ENCODE results near the gene IQCH. TPM values are rescaled to one million over a fixed set of nuclear protein-coding genes. Genes with fewer than 3 reads are reported as not detected.

Gene IQCH
- total RNA-seq, 2 experiments from 2014 or later: 1.3 to 1.4 TPM

DNA sequence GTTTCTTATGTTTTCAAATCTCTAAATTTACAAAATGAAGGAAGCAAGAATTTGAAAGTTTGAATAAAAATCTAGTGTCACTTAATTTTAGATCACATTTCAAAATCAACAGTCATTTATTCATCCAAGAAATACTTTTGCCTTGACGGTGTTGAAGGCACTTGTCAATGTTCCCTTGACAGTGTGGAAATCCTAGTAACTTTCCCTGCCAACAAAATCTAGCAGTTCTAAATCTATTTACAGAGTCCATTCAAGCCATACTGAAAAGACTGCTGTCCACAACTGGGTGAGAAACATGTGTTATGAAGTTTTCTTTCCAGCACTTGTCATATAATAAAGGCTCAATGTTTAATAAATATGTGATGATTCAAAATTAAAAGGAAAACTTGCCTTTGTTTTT, 279.3 kb downstream of the IQCH start:
- Mint-ChIP-seq H3K27ac (no peak overlapping the region), H3K4me1 (peaks cover 9% of the 10 kb centered on the region), H3K27me3 (no peaks in the 10 kb centered on the region), H3K4me3 (no peak overlapping the region), H3K36me3 (peaks cover 4% of the 10 kb centered on the region), H3K9me3 (no peaks in the 10 kb centered on the region)
- DNase-seq: no peak

DNA sequence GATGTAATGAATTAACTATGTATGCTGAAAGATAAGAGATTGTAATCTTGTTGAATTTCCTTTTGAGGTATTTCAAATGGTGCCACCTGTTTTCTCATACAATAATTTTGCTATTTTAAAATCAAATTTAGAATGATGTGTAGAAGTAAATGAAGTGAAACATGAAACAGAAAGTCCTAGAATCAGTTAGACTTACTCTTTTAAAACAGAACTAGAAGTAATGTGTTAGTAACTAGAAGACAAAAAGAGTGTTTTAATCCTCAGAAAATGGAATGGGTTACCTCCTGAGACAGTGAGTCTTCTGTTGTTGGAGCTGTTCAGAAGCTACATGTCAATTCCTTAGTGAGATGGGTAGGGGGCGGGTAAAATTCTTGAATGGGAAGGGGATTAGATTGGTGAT, 279.8 kb downstream of the IQCH start:
- peaks cover 14% of the 10 kb centered on the region for H3K4me1 Mint-ChIP-seq
- no peaks in the 10 kb centered on the region for H3K9me3 Mint-ChIP-seq
- no peak overlapping the region for H3K27ac Mint-ChIP-seq
- H3K27me3 Mint-ChIP-seq: no peaks in the 10 kb centered on the region
- no peak overlapping the region for H3K4me3 Mint-ChIP-seq
- H3K36me3 Mint-ChIP-seq: peaks cover 4% of the 10 kb centered on the region
- DNase-seq: no peak

DNA sequence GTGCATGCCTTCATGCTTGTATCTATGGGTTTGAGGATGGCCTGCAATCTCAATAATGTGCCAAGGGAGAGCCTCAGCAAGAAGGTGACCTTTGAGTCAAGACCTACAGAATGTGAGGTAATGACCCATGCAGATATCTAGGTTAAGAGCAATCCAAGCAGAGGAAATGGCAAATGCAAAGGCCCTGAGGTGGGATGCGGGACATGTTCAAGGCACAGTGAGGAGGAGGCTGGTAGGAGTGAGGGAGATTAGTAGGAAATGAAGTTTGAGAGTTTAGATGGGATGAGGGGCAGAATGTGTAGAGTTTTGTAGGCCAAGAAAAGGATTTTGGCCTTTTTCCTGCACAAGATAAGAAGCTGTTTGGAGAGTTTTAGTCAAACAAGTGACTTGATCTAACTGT, 283.2 kb downstream of the IQCH start:
- Mint-ChIP-seq H3K27ac (no peak overlapping the region), H3K27me3 (no peaks in the 10 kb centered on the region), H3K9me3 (no peaks in the 10 kb centered on the region), H3K4me1 (peaks cover 34% of the 10 kb centered on the region), H3K4me3 (no peak overlapping the region), H3K36me3 (no peaks in the 10 kb centered on the region)
- no peak for DNase-seq

DNA sequence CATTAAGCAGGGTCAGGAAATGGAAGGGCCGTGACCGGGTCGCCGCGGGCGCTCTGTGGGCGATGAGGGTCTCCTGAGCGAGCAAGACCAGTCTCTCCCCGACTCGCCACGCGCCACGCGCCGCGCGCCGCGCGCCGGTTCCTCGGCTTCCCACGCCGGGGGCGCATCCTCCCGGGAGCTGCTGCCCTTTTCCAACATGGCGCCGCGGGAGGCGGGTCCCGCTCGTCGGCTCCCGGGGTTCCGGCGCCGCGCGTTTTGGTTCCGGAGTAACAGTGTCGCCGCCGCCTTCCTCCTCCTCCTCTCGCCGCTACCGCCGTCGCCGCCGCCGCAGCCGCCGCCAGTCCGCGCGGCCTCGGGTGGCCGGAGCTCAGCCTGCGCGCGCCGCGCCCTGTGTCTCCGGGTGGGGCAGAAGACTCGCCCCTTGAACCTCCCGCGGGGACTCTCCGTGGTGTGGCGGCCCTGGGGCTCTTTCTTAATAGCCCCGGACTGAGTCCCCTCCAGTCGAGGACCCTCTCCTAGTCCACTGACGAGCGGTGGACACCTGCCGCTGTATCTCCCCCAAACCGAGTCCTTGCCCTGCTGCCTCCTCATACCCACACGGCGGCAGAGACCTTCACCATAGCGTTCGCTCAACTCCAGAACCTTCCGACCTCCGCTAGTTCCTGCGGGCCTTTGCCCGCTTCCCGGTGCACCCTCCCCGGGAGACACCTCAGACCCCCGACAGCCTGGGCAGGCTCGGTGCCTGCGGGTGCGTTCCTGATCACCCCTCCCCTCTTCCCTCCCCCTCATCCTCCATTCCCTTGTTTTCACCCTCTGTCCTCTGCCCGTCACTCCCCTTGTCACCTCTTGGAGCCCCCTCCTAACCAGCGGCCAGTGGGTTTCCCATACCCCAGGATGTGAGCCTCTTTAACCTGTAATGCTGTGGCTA, 288.1 kb downstream of the IQCH start, which contains the start of gene MAP2K5:
Gene MAP2K5 (plus strand): TSS at position 284 of the 928 bp plus-strand sequence. CDS start 633 bp downstream, at position 917.
- H3K27ac Mint-ChIP-seq: peak within 1 kb of the TSS; percentile 94
- H3K36me3 Mint-ChIP-seq: peaks cover 8% of the 10 kb centered on the region

DNA sequence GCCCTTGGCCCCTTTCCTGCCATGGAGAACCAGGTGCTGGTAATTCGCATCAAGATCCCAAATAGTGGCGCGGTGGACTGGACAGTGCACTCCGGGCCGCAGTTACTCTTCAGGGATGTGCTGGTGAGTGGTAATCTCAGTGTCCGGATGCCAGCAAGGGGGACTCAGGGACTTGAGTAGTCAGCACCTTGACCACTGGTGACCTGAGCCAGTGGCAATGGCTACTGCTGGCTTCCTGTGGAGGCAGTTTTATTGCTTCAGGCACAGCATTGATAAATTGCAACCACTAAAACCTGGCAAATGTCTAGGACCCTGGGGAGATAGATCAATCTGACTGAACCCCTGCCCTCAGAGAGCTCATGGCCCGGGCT, 288.7 kb downstream of the IQCH start:
- Mint-ChIP-seq H3K27ac (peak overlapping the region; percentile 84), H3K27me3 (no peaks in the 10 kb centered on the region), H3K4me1 (peaks cover 62% of the 10 kb centered on the region), H3K9me3 (no peaks in the 10 kb centered on the region), H3K36me3 (peaks cover 8% of the 10 kb centered on the region), H3K4me3 (peak overlapping the region; percentile 87)
- DNase-seq: no peak

More for the DNA sequence above, 288.1 kb downstream of the IQCH start, which contains the start of gene MAP2K5:
- DNase-seq: peak; percentile 84
- no peaks in the 10 kb centered on the region for H3K27me3 Mint-ChIP-seq
- H3K4me1 Mint-ChIP-seq: peaks cover 57% of the 10 kb centered on the region
- no peaks in the 10 kb centered on the region for H3K9me3 Mint-ChIP-seq
- H3K4me3 Mint-ChIP-seq: peak within 1 kb of the TSS; percentile 92

DNA sequence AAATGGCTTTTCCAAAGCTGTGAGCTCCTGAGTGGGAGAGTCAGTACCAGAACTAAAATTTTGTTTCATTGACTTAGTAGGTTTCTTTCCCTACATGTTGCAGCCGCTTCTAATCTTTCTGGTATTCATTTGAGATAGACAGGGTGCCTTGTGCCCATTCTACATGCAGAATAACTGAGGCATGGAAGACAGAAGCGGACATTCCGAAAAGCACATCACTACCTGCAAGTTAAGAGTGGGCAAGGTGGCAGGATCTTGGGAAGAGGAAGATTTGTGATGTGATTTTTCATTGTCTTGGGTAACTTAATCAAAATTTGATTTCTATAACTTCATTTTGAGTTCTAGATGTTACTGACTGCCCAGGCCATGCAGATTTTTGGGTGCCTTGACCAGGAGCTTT, 289.9 kb downstream of the IQCH start:
- peaks cover 57% of the 10 kb centered on the region for H3K4me1 Mint-ChIP-seq
- H3K27me3 Mint-ChIP-seq: no peaks in the 10 kb centered on the region
- no peaks in the 10 kb centered on the region for H3K9me3 Mint-ChIP-seq
- H3K27ac Mint-ChIP-seq: peak overlapping the region; percentile 57
- no peak for DNase-seq
- H3K4me3 Mint-ChIP-seq: peak overlapping the region; percentile 1
- H3K36me3 Mint-ChIP-seq: peaks cover 8% of the 10 kb centered on the region

DNA sequence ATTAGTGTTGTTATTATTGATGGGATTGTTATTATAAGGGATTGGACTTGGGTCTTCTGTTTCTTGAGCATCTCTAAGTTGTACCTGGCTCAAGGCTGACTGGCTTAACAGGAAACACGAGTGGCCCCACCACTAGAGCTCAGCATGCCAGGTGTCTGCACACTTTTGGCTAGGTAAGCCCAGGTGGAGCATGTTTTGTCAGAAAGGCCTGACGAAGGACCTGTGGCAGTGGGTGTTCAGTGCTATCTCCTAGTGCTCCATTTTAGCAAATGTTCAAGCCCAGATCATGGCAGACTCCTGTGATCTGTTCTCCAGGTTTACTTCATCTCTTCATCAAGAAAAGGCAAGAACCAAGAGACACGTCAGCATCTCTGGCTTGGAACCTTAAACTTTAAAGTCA, 291.3 kb downstream of the IQCH start:
- Mint-ChIP-seq H3K9me3 (no peaks in the 10 kb centered on the region), H3K36me3 (peaks cover 14% of the 10 kb centered on the region), H3K4me1 (peaks cover 46% of the 10 kb centered on the region), H3K27me3 (no peaks in the 10 kb centered on the region), H3K27ac (no peak overlapping the region), H3K4me3 (no peak overlapping the region)
- DNase-seq: no peak

DNA sequence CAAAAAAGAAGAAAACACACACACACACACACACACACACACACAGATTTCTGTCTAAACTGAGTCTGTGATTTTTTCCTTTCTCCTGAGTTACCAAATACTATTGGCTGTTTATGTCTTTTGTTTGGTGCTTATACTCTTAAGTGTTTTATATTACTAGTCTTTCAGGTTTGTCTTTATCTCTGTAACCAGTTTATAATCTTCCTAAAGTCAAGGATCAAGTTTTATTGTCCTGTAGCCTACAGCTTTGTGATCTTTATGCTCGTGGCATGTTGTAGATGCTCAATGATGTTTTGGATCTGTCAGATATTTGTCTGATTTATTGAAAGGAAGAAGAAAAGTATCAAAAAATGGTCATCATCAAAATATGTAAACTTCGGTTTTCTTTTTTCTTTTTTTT, 292.5 kb downstream of the IQCH start:
- H3K4me1 Mint-ChIP-seq: peaks cover 39% of the 10 kb centered on the region
- H3K4me3 Mint-ChIP-seq: no peak overlapping the region
- peaks cover 20% of the 10 kb centered on the region for H3K36me3 Mint-ChIP-seq

DNA sequence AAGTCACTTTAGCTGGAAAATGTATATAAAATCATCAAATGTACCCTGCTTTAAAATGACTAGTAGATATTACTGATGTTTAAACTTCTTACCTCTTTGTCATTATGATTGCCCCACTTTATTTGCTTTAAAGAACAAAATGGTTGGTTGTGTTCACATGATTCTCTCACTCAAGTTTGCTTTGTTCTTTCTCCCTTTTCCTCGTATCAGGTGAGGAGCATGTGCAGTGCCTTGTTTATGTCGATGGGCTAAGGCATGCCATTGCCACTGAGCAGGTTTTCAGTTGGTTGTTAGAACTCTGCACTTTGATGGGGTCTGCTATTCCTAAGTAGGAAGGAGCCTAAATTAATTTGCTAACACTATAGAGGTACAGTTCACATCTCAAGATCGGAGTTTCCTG, 293.2 kb downstream of the IQCH start:
- Mint-ChIP-seq H3K27ac (no peak overlapping the region), H3K27me3 (no peaks in the 10 kb centered on the region), H3K4me1 (peaks cover 39% of the 10 kb centered on the region), H3K9me3 (no peaks in the 10 kb centered on the region), H3K4me3 (no peak overlapping the region), H3K36me3 (peaks cover 19% of the 10 kb centered on the region)
- DNase-seq: no peak

More for the DNA sequence above, 292.5 kb downstream of the IQCH start:
- Mint-ChIP-seq H3K9me3 (no peaks in the 10 kb centered on the region), H3K27me3 (no peaks in the 10 kb centered on the region), H3K27ac (no peak overlapping the region)
- no peak for DNase-seq

DNA sequence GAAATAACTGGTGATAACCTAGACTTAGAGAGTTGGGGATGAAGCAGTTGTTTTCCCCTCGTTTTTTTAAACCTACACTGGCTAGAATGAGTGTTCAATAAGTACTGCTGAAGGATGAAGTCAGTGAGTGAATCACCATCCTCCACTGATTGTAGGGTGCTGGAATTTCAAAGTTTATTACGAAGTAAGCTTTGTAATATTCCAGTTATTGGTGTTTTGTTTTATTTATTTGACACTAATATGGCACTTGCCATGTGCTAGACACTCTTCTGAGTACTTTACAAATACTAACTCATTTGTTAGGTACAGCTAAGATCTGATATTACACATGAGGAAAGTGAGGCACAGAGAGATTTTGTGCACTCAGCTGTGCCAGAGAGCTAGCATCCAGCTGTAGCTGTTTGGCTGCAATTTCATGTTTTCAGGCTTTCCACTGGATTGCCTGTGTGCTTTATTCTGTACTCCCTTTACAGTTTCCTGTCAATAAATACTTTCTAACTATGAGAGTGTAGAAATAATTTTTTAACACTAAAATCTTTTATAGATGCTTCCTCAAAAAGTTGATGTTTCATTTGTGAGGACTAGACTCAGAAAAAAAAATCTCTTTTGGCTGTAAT, 293.8 kb downstream of the IQCH start:
- no peaks in the 10 kb centered on the region for H3K27me3 Mint-ChIP-seq
- no peaks in the 10 kb centered on the region for H3K9me3 Mint-ChIP-seq
- H3K4me3 Mint-ChIP-seq: no peak overlapping the region
- no peak for DNase-seq
- H3K36me3 Mint-ChIP-seq: peaks cover 20% of the 10 kb centered on the region
- no peak overlapping the region for H3K27ac Mint-ChIP-seq
- H3K4me1 Mint-ChIP-seq: peaks cover 36% of the 10 kb centered on the region

DNA sequence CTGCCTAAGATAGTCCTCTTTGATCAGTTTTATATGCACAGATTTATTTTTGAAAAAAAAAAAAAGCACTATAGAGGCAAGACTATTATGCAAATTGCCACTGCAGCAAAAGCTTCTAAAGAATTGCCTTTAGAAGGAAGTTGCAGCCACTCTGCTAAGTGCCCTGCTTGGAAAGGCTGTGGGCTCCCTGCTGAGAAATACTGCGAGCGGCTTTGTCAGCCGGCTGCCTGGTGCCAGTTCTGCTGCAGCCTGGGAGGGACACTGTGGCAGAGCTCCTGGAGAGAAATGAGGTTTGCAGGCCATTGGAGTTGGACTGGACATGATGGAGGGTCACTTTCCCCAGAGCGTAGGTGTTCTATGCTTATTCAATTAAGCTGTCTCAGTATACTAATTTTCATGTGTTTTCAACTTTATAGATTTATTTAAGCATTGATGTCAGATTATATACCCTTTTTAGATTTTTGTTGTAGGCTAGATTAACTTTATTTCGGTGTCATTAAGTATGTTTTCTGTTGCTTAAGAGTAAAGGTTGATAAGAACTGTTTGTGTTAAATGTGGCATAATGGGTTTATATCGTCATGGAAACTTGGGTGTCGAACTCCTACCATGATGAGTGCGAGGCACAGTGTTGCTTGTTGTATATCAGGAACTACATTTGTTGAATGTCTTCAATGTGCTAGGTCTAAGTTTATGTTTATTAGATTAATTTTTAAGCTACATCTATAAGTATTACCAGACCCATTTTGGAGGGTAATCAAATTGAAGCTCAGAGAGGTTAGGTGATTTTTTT, 294.5 kb downstream of the IQCH start:
- Mint-ChIP-seq H3K9me3 (no peaks in the 10 kb centered on the region), H3K4me3 (no peak overlapping the region)

DNA sequence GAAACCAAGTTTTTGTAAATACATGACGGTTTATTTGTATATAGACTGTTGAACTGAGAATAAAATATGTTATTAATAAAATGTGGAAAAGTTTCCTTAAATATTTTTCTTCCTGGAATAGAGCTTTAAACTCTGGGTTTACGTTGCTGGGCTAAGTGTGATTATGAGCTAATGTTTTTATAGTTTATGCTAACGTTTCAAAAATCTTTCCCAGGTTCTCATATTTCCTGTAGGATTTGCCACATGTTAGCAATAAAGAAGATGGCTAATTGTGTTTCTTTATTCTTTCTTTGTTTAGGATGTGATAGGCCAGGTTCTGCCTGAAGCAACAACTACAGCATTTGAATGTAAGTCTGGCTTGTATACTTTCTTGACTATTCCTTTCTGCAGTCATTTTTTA, 295.1 kb downstream of the IQCH start:
- no peak for DNase-seq
- peaks cover 22% of the 10 kb centered on the region for H3K4me1 Mint-ChIP-seq
- H3K27ac Mint-ChIP-seq: no peak overlapping the region
- H3K9me3 Mint-ChIP-seq: no peaks in the 10 kb centered on the region
- peaks cover 21% of the 10 kb centered on the region for H3K36me3 Mint-ChIP-seq
- H3K27me3 Mint-ChIP-seq: no peaks in the 10 kb centered on the region
- H3K4me3 Mint-ChIP-seq: no peak overlapping the region

More for the DNA sequence above, 294.5 kb downstream of the IQCH start:
- H3K36me3 Mint-ChIP-seq: peaks cover 21% of the 10 kb centered on the region
- no peaks in the 10 kb centered on the region for H3K27me3 Mint-ChIP-seq
- no peak overlapping the region for H3K27ac Mint-ChIP-seq
- peaks cover 29% of the 10 kb centered on the region for H3K4me1 Mint-ChIP-seq
- DNase-seq: no peak

DNA sequence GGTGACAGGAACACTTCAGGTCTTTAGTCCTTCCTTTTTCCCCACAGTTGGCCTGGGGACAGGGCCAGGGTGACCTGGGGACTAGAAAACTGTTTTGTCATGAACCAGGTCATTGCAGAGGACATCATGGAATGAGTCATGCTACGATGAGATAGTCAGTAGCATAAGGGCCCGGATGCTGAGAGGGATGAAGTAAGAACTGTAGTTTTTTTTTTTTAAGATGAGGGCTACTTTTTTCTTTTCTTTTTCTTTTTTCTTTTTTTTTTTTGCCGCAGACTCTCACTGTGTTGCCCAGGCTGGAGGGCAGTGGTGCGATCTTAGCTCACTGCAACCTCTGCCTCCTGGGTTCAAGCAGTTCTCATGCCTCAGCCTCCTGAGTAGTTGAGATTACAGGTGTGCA, 295.9 kb downstream of the IQCH start:
- DNase-seq: no peak
- peaks cover 19% of the 10 kb centered on the region for H3K4me1 Mint-ChIP-seq
- H3K4me3 Mint-ChIP-seq: no peak overlapping the region
- H3K36me3 Mint-ChIP-seq: peaks cover 23% of the 10 kb centered on the region
- no peaks in the 10 kb centered on the region for H3K9me3 Mint-ChIP-seq
- H3K27ac Mint-ChIP-seq: no peak overlapping the region
- no peaks in the 10 kb centered on the region for H3K27me3 Mint-ChIP-seq

DNA sequence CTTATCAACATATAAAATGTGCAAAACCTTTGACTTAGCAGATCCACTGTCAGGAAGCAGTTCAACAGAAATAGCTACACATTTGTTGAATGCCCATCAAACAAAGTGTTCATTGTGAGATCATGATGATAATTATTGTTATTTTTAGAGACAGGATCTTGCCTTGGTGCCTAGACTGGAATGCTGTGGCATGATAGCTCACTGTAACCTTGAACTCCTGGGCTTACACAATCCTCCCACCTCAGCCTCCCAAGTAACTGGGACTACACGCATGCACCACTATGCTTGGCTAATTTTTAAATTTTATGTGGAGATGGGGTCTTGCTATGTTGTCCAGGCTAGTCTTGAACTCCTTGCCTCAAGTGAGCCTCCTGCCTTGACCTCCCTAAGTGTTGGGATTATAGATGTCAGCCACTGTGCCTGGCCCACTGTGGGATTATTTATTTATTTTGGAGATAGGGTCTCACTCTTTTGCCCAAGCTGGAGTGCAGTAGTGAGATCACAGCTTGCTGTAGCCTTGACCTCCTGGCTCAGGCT, 296.7 kb downstream of the IQCH start:
- H3K9me3 Mint-ChIP-seq: no peaks in the 10 kb centered on the region
- no peak for DNase-seq
- peaks cover 14% of the 10 kb centered on the region for H3K4me1 Mint-ChIP-seq
- peaks cover 26% of the 10 kb centered on the region for H3K36me3 Mint-ChIP-seq
- no peak overlapping the region for H3K27ac Mint-ChIP-seq
- no peak overlapping the region for H3K4me3 Mint-ChIP-seq
- no peaks in the 10 kb centered on the region for H3K27me3 Mint-ChIP-seq

All from activated naive CD8-positive, alpha-beta T cell treated with anti-CD3 and anti-CD28 coated beads for 36 hours (primary cell).